Testis (tissue), 3 donors: ENCODE data around the gene DACH1. TPM values are rescaled to one million over a fixed set of nuclear protein-coding genes. Genes with fewer than 3 reads are reported as not detected.

Source experiments
- DNase-seq: peaks from one replicate; pipeline ENCODE4 v3.0.0-alpha.2; 2019
- H3K27ac ChIP-seq, 2 donors: fragments of 200-600 bp; sonication (generic); one replicate each; pipeline ENCODE4 v1.5.1; 2019
- H3K27me3 ChIP-seq: fragments of 200-600 bp; sonication (generic); one replicate; pipeline ENCODE4 v1.5.1; 2019
- H3K36me3 ChIP-seq: fragments of 200-600 bp; sonication (generic); one replicate; pipeline ENCODE4 v1.5.1; 2017; ENCODE audit warnings: low read depth; ENCODE audit errors: missing control alignments
- H3K4me1 ChIP-seq: fragments of 200-600 bp; sonication (generic); one replicate; pipeline ENCODE4 v1.5.1; 2019
- H3K4me3 ChIP-seq, 2 donors: fragments of 200-600 bp; sonication (generic); one replicate each; pipeline ENCODE4 v1.5.1; 2017 to 2019
- H3K9me3 ChIP-seq: fragments of 200-600 bp; sonication (generic); one replicate; pipeline ENCODE4 v1.5.1; 2017
- CTCF ChIP-seq, 3 experiments: fragments of 450-650 bp in 2 of 3; fragments of 200-600 bp in 1 of 3; sonication (generic) in 1 of 3; IDR thresholded peaks; one replicate each; pipeline ENCODE4 v1.5.1; 2016 to 2019; ENCODE audit warnings: antibody characterized with exemption in 3 of 3, mild to moderate bottlenecking in 2 of 3, moderate library complexity in 1 of 3
- POLR2A ChIP-seq: fragments of 450-650 bp; IDR thresholded peaks from one replicate; pipeline ENCODE4 v1.6.1; 2017; ENCODE audit warnings: antibody characterized with exemption, mild to moderate bottlenecking, moderate library complexity
- WGBS, 2 donors: methylation state at CpG; one replicate each; pipeline ENCODE4 v1.1.5; 2018; 5-methylcytosine and 5-hydroxymethylcytosine counted together
- intact Hi-C: fragments of 100-400 bp; cut with DNase I; formaldehyde crosslinking; loops from one replicate; pipeline ENCODE4 v1.15.1; 2023; ENCODE audit warnings: low total_unique reads
- polyA plus RNA-seq: library from polyadenylated mRNA; stranded (reverse); fragments of 350-450 nt; fragmentation: Illumina TruSeq; extraction: RNeasy Lipid Tissue Mini Kit (QIAGEN cat#74804); gene quantifications from one replicate; pipeline ENCODE4 v1.2.3, GENCODE V29; 2014; ENCODE audit warnings: low read depth, low replicate concordance; ENCODE audit not compliant: insufficient read depth
- total RNA-seq, 2 donors: library from RNA; depleted of rRNA; stranded (reverse); fragments of >200 nt; gene quantifications; one replicate each; pipeline ENCODE4 v1.2.3, GENCODE V29; 2016

DACH1 gene
- total and polyA plus RNA-seq, 3 donors from 2014 or later, result 4.7 to 11.1 (median 5.4) TPM

- Histone ChIP-seq H3K27me3 (no peaks in the 10 kb centered on the region), H3K4me3 (no peak overlapping the region), H3K36me3 (no peaks in the 10 kb centered on the region), H3K27ac (no peak overlapping the region), H3K4me1 (no peaks in the 10 kb centered on the region), H3K9me3 (no peaks in the 10 kb centered on the region)
- intact Hi-C loops, result no loop called here
- WGBS, 2 donors, result 47 to 60% methylated on average over 3 of the region's 3 CpGs
- DNase-seq, result no peak
- TF ChIP-seq CTCF (IDR thresholded peaks at IDR 0.05), result no peak
- TF ChIP-seq POLR2A, result no peak
Observed at GRCh38 chr13:71831716-71832115, 35.3 kb downstream of the DACH1 start.

- no peak for TF ChIP-seq POLR2A
- no peak for TF ChIP-seq CTCF (IDR thresholded peaks at IDR 0.05)
- 92 to 97% methylated on average over 2 of the region's 2 CpGs for WGBS, 2 donors
- no peak for DNase-seq
- H3K4me1 ChIP-seq, result no peaks in the 10 kb centered on the region
- H3K27me3 ChIP-seq, result no peaks in the 10 kb centered on the region
- H3K9me3 ChIP-seq, result no peaks in the 10 kb centered on the region
- H3K27ac ChIP-seq, result no peak overlapping the region
- H3K4me3 ChIP-seq, result no peak overlapping the region
- no peaks in the 10 kb centered on the region for H3K36me3 ChIP-seq
- intact Hi-C loops, result no loop called here
Observed at GRCh38 chr13:71830736-71831135, 36.3 kb downstream of the DACH1 start.

GRCh38 chr13:71830323-71830722, 36.7 kb downstream of the DACH1 start:
- TF ChIP-seq CTCF (IDR thresholded peaks at IDR 0.05), result no peak
- TF ChIP-seq POLR2A, result no peak
- intact Hi-C loops, result no loop called here
- no peak for DNase-seq
- Histone ChIP-seq H3K36me3 (no peaks in the 10 kb centered on the region), H3K4me1 (no peaks in the 10 kb centered on the region), H3K27me3 (no peaks in the 10 kb centered on the region), H3K27ac (no peak overlapping the region), H3K4me3 (no peak overlapping the region), H3K9me3 (no peaks in the 10 kb centered on the region)
- 83 to 84% methylated on average over 5 of the region's 5 CpGs for WGBS, 2 donors

GRCh38 chr13:71829547-71829946, 37.5 kb downstream of the DACH1 start:
- Histone ChIP-seq H3K27ac (no peak overlapping the region), H3K36me3 (no peaks in the 10 kb centered on the region), H3K4me3 (no peak overlapping the region), H3K27me3 (no peaks in the 10 kb centered on the region), H3K4me1 (no peaks in the 10 kb centered on the region), H3K9me3 (no peaks in the 10 kb centered on the region)
- intact Hi-C loops, result no loop called here
- no peak for TF ChIP-seq CTCF (IDR thresholded peaks at IDR 0.05)
- no peak for TF ChIP-seq POLR2A
- WGBS, 2 donors, result 71 to 88% methylated on average over 1 of the region's 1 CpG
- DNase-seq, result no peak

GRCh38 chr13:71828564-71828963, 38.4 kb downstream of the DACH1 start:
- H3K36me3 ChIP-seq, result no peaks in the 10 kb centered on the region
- TF ChIP-seq POLR2A (no peak), CTCF (IDR thresholded peaks at IDR 0.05) (no peak)
- 90 to 91% methylated on average over 2 of the region's 2 CpGs for WGBS, 2 donors
- no peak for DNase-seq
- H3K27ac ChIP-seq, result no peak overlapping the region
- H3K4me1 ChIP-seq, result no peaks in the 10 kb centered on the region
- intact Hi-C loops, result no loop called here
- no peaks in the 10 kb centered on the region for H3K9me3 ChIP-seq
- H3K27me3 ChIP-seq, result no peaks in the 10 kb centered on the region
- H3K4me3 ChIP-seq, result no peak overlapping the region
